A673 (cell line): ENCODE results near the gene C3orf49. TPM values are rescaled to one million over a fixed set of nuclear protein-coding genes. Genes with fewer than 3 reads are reported as not detected.

Experiments
- BruUV-seq: library from RNA; stranded (reverse); fragments of 400-500 nt; replicated peaks from 2 replicates; lab custom pipeline; 2021; lab: Mats Ljungman, UMichigan
- CTCF ChIA-PET: fragments of 300-600 bp; sonication (Branson Sonifier 250); formaldehyde crosslinking; loops from one replicate; lab custom pipeline; 2022; ENCODE audit warnings: antibody characterized with exemption; lab: Charles Lee
- POLR2A ChIA-PET: fragments of 300-600 bp; sonication (Branson Sonifier 250); formaldehyde crosslinking; loops from one replicate; lab custom pipeline; 2022; ENCODE audit warnings: antibody characterized with exemption; ENCODE audit not compliant: low non-redundant PET; lab: Charles Lee
- DNase-seq: peaks from one replicate; pipeline ENCODE4 v3.0.0-alpha.2; 2015; ENCODE audit warnings: low spot score
- H3K27ac ChIP-seq: fragments of 200-600 bp; sonication (generic); 2 replicates; pipeline ENCODE4 v1.5.1; 2016; ENCODE audit warnings: mixed run types, low read depth, mild to moderate bottlenecking, mixed read lengths, antibody characterized with exemption, low read length; ENCODE audit not compliant: poor library complexity, severe bottlenecking
- H3K27me3 ChIP-seq: fragments of 200-600 bp; sonication (generic); replicated peaks from 2 replicates; pipeline ENCODE4 v1.6.1; 2017; ENCODE audit warnings: mixed run types, low read depth, mild to moderate bottlenecking, mixed read lengths, antibody characterized with exemption, low read length; ENCODE audit not compliant: insufficient read depth, poor library complexity
- H3K36me3 ChIP-seq: fragments of 200-600 bp; sonication (generic); 2 replicates; pipeline ENCODE4 v1.6.1; 2016; ENCODE audit warnings: mixed run types, mild to moderate bottlenecking, mixed read lengths, antibody characterized with exemption, low read length; ENCODE audit not compliant: insufficient read depth, poor library complexity, severe bottlenecking
- H3K4me1 ChIP-seq: fragments of 200-600 bp; sonication (generic); 2 replicates; pipeline ENCODE4 v1.6.1; 2017; ENCODE audit warnings: mixed run types, mild to moderate bottlenecking, mixed read lengths, antibody characterized with exemption, low read length; ENCODE audit not compliant: insufficient read depth, poor library complexity, severe bottlenecking
- H3K4me3 ChIP-seq: fragments of 200-600 bp; sonication (generic); 2 replicates; pipeline ENCODE4 v1.5.1; 2016; ENCODE audit warnings: low read depth, mixed run types, mild to moderate bottlenecking, mixed read lengths, low read length; ENCODE audit not compliant: poor library complexity, severe bottlenecking
- H3K9me3 ChIP-seq: fragments of 200-600 bp; sonication (generic); 2 replicates; pipeline ENCODE4 v1.6.1; 2016; ENCODE audit warnings: mixed run types, low read depth, mild to moderate bottlenecking, mixed read lengths, antibody characterized with exemption, low read length; ENCODE audit not compliant: poor library complexity, severe bottlenecking
- EZH2 ChIP-seq: fragments of 200-600 bp; sonication (generic); IDR thresholded peaks from 2 replicates; pipeline ENCODE4 v1.6.1; 2017; ENCODE audit warnings: borderline replicate concordance, low read depth, mild to moderate bottlenecking, mixed read lengths, antibody characterized with exemption, low read length; ENCODE audit not compliant: poor library complexity, severe bottlenecking
- intact Hi-C: fragments of 100-400 bp; cut with micrococcal nuclease; formaldehyde crosslinking; loops from one replicate; pipeline ENCODE4 v1.10.0; 2022; ENCODE audit not compliant: unreplicated experiment
- total RNA-seq: library from RNA; stranded (reverse); gene quantifications from 2 replicates; pipeline ENCODE4 v1.2.3, GENCODE V29; 2021
- TF ChIP-seq, protein P1 (sequence below): fragments of 300-800, 200-600 bp; sonication (generic); conservative IDR thresholded peaks from 2 replicates; pipeline ENCODE4 v1.5.1; 2017; ENCODE audit warnings: low read depth, mild to moderate bottlenecking, antibody characterized with exemption, low read length, moderate library complexity, mixed read lengths

C3orf49 gene
- total RNA-seq, 1 experiment from 2014 or later: not detected

DNA sequence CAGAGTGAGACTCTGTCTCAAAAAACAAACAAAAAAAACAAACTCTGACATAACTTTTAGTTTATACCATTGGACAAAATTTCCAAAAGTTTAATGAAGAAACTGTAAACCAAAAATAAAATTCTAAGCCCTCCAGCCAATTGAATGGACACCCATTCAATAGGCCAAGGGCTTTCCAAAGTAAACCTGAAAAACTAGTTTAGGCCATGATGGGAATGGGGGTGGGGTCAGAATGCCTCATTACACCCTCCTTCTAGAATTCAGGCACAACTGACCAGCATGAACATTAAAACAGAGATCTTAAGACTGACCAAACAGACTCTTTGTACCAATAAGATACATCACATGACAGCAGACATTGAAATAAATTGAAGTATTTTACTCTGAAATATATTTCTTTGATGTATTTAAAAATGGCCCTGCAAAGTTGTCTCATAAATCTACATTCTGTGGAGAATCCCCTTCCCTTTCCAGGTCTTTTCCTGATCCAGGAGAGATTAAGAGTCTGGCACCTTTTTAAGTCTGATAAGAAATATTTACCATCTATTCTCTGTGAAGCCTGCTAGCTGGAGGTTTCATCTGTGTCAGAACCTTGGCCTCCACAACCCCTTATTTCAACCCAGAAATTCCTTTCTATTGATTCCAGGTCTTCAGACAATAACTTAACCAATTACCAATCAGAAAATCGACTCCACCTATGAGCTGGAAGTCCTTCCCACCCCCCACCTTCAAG is 28.8 kb downstream of the C3orf49 start:
- H3K36me3 ChIP-seq: no peaks in the 10 kb centered on the region
- H3K4me3 ChIP-seq: no peak overlapping the region
- TF ChIP-seq, protein P1, sequence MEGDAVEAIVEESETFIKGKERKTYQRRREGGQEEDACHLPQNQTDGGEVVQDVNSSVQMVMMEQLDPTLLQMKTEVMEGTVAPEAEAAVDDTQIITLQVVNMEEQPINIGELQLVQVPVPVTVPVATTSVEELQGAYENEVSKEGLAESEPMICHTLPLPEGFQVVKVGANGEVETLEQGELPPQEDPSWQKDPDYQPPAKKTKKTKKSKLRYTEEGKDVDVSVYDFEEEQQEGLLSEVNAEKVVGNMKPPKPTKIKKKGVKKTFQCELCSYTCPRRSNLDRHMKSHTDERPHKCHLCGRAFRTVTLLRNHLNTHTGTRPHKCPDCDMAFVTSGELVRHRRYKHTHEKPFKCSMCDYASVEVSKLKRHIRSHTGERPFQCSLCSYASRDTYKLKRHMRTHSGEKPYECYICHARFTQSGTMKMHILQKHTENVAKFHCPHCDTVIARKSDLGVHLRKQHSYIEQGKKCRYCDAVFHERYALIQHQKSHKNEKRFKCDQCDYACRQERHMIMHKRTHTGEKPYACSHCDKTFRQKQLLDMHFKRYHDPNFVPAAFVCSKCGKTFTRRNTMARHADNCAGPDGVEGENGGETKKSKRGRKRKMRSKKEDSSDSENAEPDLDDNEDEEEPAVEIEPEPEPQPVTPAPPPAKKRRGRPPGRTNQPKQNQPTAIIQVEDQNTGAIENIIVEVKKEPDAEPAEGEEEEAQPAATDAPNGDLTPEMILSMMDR: no peak
- TF ChIP-seq EZH2: no peak
- ChIA-PET POLR2A (no interaction called here), CTCF (no interaction called here)
- H3K4me1 ChIP-seq: no peaks in the 10 kb centered on the region
- no peak overlapping the region for H3K27ac ChIP-seq
- H3K9me3 ChIP-seq: no peaks in the 10 kb centered on the region
- intact Hi-C loops: no loop called here
- no TSS peak for BruUV-seq
- no peak for DNase-seq
- no peaks in the 10 kb centered on the region for H3K27me3 ChIP-seq

DNA sequence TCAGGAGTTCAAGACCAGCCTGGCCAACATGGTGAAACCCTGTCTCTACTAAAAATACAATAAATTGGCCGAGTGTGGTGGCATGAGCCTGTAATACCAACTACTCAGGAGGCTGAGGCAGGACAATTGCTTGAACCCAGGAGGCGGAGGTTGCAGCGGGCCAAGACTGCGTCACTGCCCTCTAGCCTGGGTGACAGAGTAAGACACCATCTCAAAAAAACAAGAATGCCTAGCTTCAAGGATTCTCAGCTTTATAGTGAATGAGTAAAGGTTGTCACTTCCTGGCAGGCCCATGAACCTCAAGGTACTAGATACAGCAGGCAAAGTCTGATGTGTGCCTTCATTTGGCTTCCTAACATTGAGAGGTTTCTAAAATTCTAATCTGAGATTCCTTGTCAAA is 30.1 kb downstream of the C3orf49 start:
- CTCF ChIA-PET: no interaction called here
- no peak for TF ChIP-seq EZH2
- TF ChIP-seq, protein P1: no peak
- POLR2A ChIA-PET: no interaction called here
- no TSS peak for BruUV-seq
- no peaks in the 10 kb centered on the region for H3K4me1 ChIP-seq
- DNase-seq: no peak
- no peaks in the 10 kb centered on the region for H3K36me3 ChIP-seq
- H3K27me3 ChIP-seq: no peaks in the 10 kb centered on the region
- no peaks in the 10 kb centered on the region for H3K9me3 ChIP-seq
- H3K27ac ChIP-seq: no peak overlapping the region
- no peak overlapping the region for H3K4me3 ChIP-seq
- intact Hi-C loops: no loop called here

DNA sequence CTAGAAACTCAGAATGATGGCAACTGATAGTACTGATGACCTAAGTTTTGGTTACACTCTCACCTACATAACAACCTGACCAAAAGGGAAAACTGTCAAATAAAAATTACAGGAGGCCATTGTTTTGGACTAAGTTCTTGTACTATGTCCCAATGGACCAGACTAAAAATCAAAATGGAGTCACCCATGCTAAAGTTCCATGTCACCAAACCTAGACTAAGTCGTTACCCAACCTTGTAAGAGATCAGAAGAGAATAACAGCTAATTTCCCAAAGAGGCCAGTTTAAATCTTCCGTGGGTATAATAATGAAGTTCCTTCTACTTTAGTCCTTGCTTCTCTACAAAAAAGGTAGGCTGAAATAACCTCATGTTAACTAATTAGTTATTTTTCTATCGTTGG is 32.2 kb downstream of the C3orf49 start:
- Histone ChIP-seq H3K27ac (no peak overlapping the region), H3K4me3 (no peak overlapping the region), H3K36me3 (no peaks in the 10 kb centered on the region), H3K4me1 (no peaks in the 10 kb centered on the region), H3K27me3 (no peaks in the 10 kb centered on the region), H3K9me3 (no peaks in the 10 kb centered on the region)
- CTCF ChIA-PET: no interaction called here
- POLR2A ChIA-PET: no interaction called here
- no peak for DNase-seq
- TF ChIP-seq, protein P1: no peak
- no peak for TF ChIP-seq EZH2
- no TSS peak for BruUV-seq
- intact Hi-C loops: no loop called here
